Measurements from ENCODE around the gene SPEG.

The SPEG gene

DNA sequence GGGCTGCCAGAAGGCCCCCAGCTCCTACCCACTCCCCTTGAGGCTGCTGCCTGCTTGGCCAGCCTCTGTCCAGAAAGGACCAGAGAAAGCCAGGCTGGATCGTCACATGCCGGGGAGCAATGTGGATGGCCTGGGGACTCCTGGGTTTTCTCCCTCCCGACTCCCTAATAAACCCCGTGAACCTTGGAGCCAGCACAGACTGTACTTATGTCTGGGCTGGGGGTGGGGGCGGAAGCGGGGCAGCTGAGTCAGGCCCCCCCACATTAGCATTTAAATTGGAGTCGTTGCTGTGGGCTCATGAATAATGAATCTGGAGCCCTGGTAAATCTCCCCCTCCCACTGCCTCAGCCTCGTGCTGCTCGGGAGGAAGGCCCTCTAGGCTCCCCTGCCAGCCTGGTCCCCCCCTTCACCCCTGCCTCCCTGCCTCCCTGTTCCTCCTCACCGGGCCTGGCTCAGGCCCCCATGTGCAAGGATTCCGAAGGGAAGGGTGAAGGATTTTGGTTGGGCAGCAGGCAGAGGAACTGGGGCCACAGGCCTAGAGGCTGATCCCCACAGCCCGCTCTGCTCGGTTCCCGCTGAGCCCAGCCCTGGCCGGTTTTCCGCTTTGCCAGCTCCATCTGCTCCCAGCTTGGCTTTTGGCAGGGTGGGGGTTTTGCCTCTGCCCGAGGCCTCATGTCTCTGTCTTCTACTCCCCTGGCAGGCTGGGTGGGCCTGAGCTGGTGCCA lies 72.3 kb downstream of the SPEG start:
- H3K4me1 ChIP-seq (ENCODE audit: low read length) = 0 out of 2 replicates have a peak, but pooled peaks cover 5% of the 10 kb centered on the region
- H3K4me3 ChIP-seq (ENCODE audit: low read length) = no peak overlapping the region
- no peak overlapping the region for H3K9ac ChIP-seq (ENCODE audit: low read length)
- H4K20me1 ChIP-seq (ENCODE audit: insufficient read depth, low read length) = no peaks in the 10 kb centered on the region
- H3K36me3 ChIP-seq (replicated peaks; ENCODE audit: low read depth, low read length) = no peaks in the 10 kb centered on the region
- no peak overlapping the region for H3K27ac ChIP-seq (ENCODE audit: low read length)
- no peak for TF ChIP-seq EZH2phosphoT487 (IDR thresholded peaks at IDR 0.05; ENCODE audit: low read depth)
- TF ChIP-seq, protein P1, sequence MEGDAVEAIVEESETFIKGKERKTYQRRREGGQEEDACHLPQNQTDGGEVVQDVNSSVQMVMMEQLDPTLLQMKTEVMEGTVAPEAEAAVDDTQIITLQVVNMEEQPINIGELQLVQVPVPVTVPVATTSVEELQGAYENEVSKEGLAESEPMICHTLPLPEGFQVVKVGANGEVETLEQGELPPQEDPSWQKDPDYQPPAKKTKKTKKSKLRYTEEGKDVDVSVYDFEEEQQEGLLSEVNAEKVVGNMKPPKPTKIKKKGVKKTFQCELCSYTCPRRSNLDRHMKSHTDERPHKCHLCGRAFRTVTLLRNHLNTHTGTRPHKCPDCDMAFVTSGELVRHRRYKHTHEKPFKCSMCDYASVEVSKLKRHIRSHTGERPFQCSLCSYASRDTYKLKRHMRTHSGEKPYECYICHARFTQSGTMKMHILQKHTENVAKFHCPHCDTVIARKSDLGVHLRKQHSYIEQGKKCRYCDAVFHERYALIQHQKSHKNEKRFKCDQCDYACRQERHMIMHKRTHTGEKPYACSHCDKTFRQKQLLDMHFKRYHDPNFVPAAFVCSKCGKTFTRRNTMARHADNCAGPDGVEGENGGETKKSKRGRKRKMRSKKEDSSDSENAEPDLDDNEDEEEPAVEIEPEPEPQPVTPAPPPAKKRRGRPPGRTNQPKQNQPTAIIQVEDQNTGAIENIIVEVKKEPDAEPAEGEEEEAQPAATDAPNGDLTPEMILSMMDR (IDR thresholded peaks at IDR 0.05; ENCODE audit: low read depth, low read length) = no peak
- no peak overlapping the region for H2AFZ ChIP-seq (ENCODE audit: low read depth, low read length)
- peaks cover 1% of the 10 kb centered on the region; the same call in 1 of the 2 replicates for H3K27me3 ChIP-seq (ENCODE audit: low read depth, low read length)
- H3K9me3 ChIP-seq (ENCODE audit: insufficient read depth, low read length) = no peaks in the 10 kb centered on the region
- no peak overlapping the region for H3K4me2 ChIP-seq (ENCODE audit: low read length)
- H3K79me2 ChIP-seq (ENCODE audit: low read length) = no peaks in the 10 kb centered on the region

DNA sequence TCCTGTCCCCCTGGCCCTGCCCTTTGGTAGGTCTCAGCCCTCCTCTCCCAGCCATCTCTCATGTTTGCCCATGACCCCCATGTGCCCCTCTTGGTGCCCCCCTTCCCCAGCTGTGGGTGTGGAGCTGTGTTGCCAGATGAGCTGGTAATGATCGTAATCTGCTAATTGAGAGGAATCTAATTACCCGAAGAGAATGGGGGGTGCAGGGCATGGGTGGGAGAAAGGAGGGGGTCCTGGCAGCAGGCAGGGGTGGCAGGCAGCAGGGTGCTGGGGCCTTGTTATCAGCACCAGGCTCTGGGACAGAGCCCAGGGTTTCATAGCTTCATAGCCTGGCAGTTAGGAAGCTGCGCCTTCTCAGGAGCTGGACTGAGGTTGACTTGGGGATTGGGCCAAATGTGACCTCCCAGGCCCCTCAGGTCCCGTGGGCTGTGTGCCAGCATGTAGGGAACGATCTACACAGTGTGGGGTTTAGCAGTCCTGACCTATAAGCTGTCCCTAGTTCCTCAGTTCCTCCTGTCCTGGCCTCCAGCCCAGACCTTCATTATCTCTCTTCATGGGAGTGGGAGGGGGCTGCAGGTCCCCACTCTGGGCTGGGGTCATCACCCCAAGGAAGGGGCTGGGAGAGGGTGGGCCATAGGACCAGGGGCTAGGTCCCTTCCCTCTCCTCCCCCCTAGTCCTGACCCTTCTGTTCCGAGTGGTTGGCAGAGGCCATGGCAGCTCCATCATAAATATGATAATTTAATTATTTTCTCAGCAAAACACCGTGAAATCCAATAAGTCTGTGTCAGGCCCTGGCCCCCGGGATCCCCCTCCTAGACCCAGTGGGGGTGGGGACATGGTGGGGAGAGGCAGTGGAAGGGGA lies 73.2 kb downstream of the SPEG start:
- Histone ChIP-seq H4K20me1 (ENCODE audit: insufficient read depth, low read length) (no peaks in the 10 kb centered on the region), H2AFZ (ENCODE audit: low read depth, low read length) (no peak overlapping the region), H3K79me2 (ENCODE audit: low read length) (no peaks in the 10 kb centered on the region), H3K27me3 (ENCODE audit: low read depth, low read length) (peaks cover 9% of the 10 kb centered on the region), H3K27ac (ENCODE audit: low read length) (no peak overlapping the region), H3K9ac (ENCODE audit: low read length) (no peak overlapping the region), H3K4me3 (ENCODE audit: low read length) (no peak overlapping the region), H3K4me2 (ENCODE audit: low read length) (no peak overlapping the region), H3K4me1 (ENCODE audit: low read length) (0 out of 2 replicates have a peak, but pooled peaks cover 5% of the 10 kb centered on the region), H3K9me3 (ENCODE audit: insufficient read depth, low read length) (no peaks in the 10 kb centered on the region), H3K36me3 (replicated peaks; ENCODE audit: low read depth, low read length) (no peaks in the 10 kb centered on the region)
- TF ChIP-seq, protein P1 (IDR thresholded peaks at IDR 0.05; ENCODE audit: low read depth, low read length) = no peak
- TF ChIP-seq EZH2phosphoT487 (IDR thresholded peaks at IDR 0.05; ENCODE audit: low read depth) = no peak

DNA sequence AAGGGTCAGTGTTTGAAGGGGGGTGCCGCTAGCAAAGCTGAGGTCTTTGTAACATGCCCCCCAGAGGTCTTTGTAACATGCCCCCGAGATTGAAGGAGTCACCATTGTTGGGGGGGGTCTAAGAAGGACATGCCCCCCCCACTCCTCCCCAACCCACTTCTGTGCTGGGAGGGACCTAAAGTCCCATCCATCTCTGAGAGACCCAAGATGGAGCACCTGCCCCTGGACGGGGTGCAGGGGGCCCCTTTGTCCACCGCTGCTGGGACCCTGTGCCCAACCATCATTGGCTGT lies 73.7 kb downstream of the SPEG start:
- Histone ChIP-seq H3K9ac (ENCODE audit: low read length) (no peak overlapping the region), H3K4me3 (ENCODE audit: low read length) (no peak overlapping the region), H2AFZ (ENCODE audit: low read depth, low read length) (no peak overlapping the region), H3K36me3 (replicated peaks; ENCODE audit: low read depth, low read length) (no peaks in the 10 kb centered on the region), H4K20me1 (ENCODE audit: insufficient read depth, low read length) (no peaks in the 10 kb centered on the region), H3K4me1 (ENCODE audit: low read length) (0 out of 2 replicates have a peak, but pooled peaks cover 5% of the 10 kb centered on the region), H3K27ac (ENCODE audit: low read length) (no peak overlapping the region), H3K4me2 (ENCODE audit: low read length) (no peak overlapping the region), H3K79me2 (ENCODE audit: low read length) (no peaks in the 10 kb centered on the region), H3K9me3 (ENCODE audit: insufficient read depth, low read length) (no peaks in the 10 kb centered on the region), H3K27me3 (ENCODE audit: low read depth, low read length) (peaks cover 14% of the 10 kb centered on the region)
- TF ChIP-seq, protein P1 (IDR thresholded peaks at IDR 0.05; ENCODE audit: low read depth, low read length) = no peak

Measured in OCI-LY3 (cell line).